NCI-H1105 treated with DMSO at 0.1 percent for 48 hours (cell line): ENCODE data around the gene DPYD.
"Not testable (repeated sequence)": the region's sequence is repeated elsewhere in the genome, so short reads cannot be mapped to it uniquely, and the experiment has no call there.

Experiments
- DNase-seq: peaks from one replicate; lab custom pipeline; 2025; lab: John Stamatoyannopoulos, UW

Gene DPYD

DNA sequence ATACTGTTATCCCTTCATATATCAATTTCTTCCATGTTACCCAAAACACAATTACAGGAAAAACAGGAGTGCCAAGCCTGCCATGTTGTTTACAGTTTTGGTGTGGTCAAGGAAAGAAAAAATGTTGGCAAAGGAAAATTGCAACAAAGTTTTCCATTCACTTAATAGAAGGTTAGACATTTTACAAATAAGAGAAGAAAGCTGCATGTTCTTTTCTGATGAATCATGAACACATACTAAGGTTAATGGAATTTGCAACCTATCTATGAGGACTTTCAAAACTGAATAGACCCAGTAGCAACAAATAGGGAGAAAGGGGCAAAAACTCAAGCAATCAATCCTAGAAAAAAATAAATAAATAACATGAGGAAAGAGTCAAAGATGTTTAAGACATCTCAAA, 556.7 kb downstream of the DPYD start:
- DNase-seq = no peak

DNA sequence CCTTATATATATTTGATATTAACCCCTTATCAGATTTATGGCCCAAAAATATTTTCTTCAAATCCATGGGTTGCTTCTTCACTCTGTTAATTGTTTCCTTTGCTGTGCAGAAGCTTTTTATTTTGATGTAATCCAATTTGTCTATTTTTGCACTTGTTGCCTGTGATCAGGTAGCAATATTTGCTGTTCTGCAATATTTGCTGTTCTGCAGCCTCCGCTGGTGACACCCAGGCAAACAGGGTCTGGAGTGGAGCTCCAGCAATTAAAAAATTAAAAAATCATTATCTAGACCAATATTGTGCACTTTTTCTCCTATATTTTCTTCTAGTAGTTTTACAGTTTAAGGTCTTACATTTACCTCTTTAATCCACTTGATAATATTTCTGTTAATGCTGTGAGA, 564.5 kb downstream of the DPYD start:
- DNase-seq = no peak

DNA sequence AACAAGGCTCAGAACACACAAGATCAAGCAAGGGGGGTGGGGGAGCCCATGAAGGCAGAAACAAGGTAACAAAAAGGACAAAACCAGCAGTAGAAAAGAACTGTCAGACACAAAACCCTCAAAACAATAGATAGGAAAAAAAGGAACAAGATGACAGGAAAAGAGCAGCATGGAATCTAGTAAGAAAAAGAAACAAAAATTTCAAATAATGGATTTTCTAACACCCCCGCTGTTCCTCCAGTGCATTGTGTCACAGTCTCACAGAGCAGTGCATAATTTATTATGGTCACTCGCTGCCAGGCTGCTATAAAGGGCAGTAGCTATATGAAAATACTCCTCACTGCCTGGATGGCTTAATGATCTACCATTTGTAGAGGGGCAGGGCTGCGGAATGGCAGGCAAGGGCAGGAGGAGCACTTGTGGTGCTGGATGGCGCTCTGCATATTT, 567.9 kb downstream of the DPYD start:
- DNase-seq = no peak

DNA sequence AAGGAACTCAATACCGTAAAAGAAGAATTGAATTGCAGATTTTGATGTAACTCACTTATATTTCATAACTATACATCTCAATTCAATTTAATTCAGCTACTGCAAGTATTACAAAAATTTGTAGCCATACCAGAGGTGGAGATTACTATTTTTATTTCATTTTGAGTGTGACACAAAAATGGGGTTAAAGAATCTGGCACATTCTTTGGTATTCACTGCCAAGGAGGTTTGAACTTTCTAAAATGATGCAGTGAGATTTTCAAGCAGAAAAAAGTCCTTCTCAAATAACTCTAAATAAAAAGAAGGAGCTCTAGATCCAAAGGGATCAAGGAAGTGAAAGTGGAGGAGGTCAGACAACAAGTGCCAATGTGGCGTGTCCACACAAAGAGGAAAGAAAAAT, 569.0 kb downstream of the DPYD start:
- no peak for DNase-seq

DNA sequence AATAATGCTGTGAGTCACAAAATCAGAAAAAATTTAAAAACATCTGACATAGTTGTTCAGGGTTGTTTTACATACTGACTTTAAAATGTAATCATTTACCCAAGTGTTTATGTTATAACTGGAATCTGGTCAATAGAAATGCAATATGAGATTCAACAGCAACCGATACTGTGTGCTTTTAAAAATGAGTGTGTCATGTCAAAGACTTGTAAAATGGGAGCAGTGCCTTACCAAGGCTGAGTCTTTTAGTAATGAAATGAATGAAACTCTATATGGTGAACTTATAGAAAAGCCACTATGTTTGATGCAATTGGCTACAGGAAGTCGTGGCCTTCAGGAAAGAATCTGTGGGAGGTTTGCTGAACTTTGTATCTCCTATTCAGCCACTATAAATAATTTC, 570.2 kb downstream of the DPYD start:
- DNase-seq = no peak

DNA sequence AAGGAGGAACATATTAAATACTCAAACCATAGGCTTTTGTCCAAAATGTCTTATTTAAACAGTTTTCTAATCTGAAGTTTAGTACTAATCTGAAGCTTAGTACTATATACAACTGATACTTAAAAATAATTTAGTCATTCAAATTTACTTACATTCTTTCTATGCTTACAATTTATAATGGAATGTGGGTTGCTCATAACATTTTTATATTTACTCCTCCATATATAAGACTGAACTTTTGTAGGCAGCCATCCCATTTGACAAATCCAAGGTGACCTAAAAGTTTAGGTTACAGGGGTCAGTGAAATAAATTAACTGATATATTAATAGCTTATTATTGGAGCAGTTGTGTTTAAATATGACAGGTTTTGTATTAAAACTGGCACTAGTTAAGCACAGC, 570.6 kb downstream of the DPYD start:
- no peak for DNase-seq

DNA sequence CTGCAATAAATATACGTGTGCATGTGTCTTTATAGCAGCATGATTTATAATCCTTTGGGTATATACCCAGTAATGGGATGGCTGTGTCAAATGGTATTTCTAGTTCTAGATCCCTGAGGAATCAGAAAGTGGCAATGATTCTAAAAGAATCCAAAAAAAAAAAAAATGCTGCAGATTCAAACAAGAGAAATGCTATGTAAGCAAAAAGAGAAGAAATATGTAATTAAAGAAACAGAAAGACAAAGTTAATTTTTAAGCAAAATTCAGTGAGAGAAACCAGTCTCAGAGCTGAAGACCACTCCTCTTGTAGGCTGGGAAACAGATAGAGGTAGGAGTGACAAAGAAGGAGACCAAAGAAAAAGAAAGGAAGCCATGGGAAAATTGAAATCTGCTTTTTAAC, 571.0 kb downstream of the DPYD start:
- DNase-seq = not testable (repeated sequence)

DNA sequence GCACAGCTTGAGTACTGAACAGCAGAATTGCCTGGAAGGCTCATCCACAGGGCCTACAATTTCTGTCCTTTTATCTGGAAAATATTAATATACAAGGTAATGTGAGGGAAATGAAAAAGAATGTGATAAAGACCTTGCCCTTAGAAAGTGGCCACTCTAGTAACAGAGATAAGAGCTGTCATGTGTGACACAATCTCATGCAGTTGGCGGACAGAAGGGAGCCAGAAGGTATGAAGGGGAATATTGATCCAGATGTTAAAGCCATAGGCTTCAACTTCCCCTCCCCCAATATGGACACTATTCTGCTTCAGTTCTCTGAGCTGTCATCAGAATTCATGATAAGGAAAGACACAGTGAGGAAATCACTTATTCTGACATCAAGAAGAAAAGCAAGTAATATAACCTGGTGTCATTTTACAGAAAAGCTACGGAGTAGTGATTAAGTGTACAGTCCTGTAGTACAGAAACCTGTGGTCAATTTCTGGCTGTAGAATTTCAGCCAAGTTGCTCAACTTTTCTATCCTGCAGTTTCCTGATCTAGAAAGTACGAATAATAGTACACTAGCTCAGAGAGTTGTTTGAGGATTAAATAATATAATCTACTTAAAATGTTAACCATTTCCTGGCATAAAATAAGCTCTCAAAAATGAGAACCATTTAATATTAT, 572.1 kb downstream of the DPYD start:
- DNase-seq = no peak

DNA sequence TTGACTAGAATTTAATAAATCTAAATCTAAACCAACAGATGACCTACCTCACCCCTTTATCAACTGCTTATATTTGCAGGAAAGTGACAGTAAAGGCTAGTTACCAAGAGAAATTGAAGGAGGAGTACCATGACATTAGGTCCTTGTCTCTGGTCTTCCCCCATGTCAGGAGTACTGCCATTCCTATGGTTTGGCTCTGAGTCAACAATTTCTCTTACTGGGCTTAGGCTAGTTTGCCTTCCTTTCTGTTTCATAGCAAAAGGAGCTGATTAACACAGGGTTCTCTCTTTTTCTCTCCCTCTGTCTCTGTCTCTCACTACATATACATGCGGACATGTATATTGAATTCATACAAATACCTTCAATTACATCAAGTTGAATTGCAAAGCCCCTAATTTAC, 579.9 kb downstream of the DPYD start:
- DNase-seq = no peak

DNA sequence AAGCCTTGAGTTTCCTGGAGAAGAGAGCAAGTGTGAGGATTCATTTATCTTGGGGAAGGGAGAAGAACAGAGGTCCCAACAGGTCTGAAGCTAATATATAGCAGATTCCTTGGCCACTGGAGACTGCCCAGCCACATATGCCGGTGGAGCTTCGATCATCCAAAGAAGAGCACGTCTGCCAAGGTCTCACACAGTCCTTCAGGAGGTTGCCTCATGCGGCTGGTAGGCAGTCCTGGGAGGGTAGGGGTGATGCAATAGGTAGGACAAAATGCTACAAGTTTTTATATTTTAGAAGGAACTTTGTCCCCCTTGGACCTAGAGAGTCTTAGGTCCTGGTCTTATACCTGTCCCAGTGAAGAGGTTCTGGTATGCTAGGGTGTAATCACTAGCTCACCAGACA, 582.5 kb downstream of the DPYD start:
- no peak for DNase-seq

DNA sequence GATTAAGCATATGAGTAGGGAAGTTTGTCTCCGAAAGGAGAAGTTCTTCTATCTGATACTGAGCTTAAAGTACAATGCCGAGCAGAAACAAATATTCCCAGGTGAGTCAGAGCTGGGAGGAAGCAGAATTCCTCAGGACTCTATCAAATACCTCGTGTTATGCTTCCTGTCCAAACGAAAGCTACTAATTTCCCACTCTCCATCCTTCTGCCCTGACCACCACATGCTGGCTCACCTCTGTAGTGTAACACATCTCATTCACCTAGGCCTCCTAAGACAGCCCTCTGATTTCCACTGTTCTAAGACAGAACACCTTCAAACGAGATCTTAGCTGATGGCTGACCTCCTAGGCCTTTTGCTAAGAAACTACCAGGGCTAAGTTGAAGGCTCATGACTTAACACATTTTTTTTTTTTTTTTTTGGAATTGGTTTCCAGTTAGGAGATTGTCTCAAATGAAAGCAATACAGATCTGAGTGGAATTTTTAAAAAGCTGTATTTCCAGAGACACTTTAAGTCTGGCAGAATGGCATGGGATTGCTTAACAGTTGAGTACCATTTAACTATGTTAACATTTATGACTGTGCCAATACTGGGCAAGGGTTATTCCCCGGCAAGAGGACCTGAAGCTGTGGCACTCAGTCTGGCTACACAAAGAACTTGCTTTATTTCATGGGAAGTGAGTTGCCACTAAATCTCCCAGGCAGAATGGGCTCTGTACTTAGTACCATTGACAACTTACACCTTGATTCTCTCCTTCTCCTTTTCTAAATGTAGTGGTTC, 583.4 kb downstream of the DPYD start:
- DNase-seq = no peak

DNA sequence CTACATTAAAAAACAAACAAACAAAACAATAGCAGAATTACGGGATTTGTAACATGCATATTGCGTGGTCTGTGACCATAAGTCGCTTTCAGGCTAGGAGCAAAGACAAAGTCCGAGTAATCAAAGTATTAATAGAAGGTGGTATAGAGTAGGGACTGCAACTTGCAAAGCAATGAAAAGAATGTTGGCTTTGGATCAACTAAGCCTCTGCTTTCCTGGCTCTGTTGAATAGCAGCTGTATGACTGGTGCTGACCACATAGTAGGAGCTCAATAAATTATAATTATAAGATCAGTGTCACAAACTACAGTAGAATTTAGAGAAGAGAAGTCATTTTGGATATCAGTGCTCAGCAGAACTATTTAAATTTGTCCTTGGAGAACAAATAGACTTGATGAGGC, 586.4 kb downstream of the DPYD start:
- DNase-seq = no peak

DNA sequence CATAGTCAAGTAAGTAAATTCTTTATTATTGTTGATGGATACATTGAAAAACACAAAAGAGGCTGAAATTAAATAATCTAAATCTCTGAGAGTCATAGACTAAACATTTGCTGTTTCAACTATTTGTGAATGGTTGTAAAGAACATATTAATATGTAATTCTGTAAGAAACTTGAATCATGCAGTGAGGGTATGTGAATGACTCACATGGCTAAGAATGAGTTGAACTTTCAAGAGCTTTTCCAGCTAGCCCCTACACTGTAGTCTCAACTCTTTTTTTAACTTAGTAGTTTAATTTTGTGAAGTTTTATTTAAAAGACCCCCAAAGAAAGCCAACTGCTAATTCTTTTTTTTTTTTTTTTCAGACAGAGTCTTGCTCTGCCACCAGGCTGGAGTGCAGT, 588.1 kb downstream of the DPYD start:
- DNase-seq = no peak

DNA sequence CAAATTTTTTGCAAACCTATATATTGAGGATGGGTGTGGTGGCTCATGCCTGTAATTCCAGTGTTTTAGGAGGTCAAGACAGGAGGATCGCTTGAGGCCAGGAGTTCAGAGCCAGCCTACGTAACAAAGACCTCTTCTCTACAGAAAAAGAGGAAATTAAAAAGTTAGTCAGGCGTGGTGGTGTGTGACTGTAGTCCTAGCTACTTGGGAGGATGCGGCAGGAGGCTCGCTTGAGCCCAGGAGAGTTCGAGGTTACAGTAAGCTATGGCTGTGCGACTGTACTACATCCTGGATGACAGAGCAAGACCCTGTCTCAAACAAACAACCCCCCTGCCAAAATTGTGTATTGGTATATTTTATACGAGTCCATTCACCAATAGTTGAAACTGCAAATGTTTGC, 589.7 kb downstream of the DPYD start:
- no peak for DNase-seq

DNA sequence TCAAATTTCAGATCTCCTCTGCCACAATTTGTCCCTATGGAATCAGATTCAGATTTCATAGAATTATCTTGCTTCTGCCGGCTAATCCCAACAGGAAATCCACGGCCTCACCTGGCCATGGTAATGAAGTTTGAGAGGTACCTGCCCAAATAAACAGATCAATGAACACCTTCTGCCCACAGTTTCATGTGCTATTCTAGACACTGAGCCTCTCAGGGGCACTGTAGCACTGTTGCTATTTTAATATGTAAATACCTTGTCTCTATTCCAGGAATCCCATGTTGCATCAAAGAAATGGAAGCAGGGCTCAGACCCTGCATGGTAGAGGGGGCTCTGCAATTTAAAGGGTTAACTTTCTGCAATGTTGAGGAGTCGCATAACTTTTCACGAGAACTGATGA, 606.1 kb downstream of the DPYD start:
- no peak for DNase-seq

DNA sequence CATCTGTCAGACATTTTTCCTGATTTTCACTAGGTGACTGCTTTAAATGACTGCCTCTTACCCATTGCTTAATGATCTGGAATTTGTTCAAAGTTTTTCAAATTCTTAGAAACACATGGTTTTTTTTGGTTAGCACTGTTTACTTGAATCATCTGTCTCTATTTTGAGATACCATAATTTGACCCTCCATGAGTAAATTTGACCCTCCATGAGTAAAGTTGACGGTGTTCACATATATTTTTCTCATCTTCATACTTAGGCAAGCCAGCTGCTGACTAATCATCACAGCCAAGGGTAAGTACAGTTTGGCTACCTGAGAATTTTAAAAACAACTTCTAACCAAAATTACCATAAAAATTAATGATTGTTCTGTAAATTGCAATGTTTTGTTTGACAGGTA, 612.7 kb downstream of the DPYD start:
- DNase-seq = no peak

DNA sequence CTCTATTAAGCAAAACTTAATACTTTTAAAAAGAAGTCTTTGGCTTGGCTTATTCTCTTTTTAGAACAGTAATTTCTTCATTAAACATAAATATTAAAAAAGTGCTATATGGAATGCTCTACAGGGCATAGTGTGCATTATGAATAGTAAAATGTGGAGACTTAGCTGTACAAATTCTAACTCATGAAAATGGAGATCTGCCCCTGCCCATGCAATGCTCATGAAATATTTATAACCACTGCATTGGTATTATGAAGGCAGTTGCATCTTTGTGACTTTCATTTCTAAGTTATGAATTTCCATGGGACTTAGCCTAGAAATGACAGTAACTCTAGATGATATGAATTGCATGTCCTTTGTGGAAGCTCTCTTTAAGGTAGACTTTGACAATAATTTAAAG, 613.3 kb downstream of the DPYD start:
- no peak for DNase-seq

DNA sequence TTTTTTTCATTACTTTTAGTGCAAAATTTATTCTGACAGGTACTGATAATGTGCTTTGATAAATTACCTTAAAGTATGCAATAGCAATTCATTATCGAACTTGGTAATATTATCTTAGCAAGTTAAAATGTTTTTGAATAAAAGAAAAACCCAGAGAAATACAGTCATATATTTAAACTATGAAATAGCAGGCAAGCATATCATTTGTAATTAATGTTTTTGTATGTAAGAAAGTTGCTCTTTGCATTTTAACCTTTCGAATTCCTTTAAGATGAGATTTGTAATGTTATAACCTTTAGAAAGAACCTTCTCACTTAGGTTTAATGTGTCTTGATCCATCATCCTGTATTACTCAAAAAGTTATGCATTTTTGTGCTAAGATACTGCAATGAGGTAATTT, 613.7 kb downstream of the DPYD start:
- no peak for DNase-seq

DNA sequence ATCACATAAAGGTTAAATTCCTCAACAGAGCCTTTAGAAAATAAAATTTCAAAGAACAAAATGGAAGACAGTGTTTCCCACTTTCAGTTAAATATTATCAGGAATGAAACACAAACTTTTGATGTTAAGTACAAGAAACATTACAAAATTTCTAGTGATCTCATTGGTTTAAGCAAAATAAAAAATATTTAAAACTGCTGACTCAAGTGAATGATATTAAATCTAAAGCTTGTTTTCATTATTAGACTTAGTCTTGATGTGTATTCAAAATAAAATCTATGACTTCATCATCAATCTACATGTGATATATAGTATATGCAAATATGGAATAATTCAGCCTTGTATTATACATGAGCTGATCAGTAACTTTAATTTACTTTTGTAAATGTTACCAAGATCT, 614.3 kb downstream of the DPYD start:
- no peak for DNase-seq

DNA sequence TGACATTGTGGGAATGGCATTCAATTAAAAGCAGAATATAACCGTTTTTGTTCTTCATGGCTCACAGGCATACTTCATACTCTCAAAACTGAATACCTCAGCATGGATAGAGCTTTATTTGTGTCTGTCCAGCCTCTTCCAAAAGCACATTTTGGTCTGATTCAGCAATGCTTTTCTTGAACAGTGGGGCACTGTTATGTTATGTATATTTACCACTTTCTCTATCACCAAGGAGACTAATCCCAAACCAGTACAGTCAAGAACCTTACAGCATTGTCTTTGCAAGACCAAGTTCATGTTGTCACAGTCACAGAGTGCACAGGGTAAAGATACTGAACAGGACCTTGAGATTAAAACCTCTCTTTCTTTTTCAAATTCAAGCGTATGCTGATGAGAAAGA, 616.5 kb downstream of the DPYD start:
- DNase-seq = no peak

DNA sequence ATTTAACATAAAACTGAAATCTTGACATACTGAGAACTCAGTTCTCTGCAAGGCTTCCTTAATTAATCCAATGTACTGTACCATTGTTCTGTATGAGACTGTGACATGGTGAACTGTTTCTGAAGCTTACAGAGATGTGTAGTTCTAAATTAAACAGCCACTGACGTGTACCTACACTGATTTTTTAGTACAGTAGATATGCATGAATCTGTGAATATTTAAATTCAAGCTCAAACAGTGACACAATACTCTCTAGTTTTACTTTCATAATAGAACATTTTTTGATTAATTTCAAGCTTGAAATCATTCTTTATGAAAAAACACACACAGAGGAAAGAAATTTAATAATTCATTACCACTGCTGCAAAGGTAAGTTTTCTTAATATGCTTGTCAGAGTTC, 621.9 kb downstream of the DPYD start:
- DNase-seq = no peak

DNA sequence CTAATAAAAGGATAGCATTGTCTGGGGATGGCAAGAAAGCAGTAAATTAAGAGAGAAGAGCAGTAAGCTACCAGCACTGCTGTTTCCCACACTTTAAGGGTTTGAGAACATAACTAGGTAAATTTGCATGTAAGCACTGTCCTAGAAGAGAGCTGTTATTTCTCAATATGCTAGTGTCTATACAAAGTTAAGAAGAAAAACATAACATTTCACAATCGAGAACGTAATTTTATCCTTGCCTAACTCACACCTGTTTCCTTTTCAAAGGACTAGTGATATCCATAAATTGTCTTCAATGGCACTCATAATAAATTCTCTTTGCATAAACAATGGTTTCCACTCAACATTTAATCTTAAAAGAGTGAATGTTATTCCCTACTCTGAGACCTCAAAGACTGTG, 623.2 kb downstream of the DPYD start:
- DNase-seq = no peak

DNA sequence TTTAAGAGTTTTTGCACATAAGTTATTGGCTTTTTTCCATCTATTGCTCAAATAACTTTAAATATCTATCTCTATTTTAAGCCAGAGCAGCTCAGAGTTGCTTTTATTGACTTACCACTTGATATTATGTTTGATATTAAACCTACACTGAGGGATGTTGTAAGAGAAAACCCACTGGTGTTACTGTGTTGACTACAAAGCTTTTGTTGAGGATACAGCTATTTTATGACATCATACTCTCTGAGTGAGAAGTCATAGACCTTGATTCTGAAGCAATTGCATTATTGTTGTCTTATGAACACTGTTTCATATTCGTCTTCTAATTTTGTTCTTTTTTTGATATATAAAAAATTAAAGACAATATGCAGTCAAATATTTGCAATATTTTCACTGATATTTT, 638.9 kb downstream of the DPYD start:
- DNase-seq = no peak
